Gastroesophageal sphincter (tissue), 3 donors: ENCODE results near the gene SLFN11.

Experiments used
- CTCF ChIP-seq, 4 experiments: fragments of 200-600 bp in 2 of 4; fragments of 450-650 bp in 2 of 4; sonication (generic) in 1 of 4; IDR thresholded peaks; one replicate each; pipeline ENCODE4 v1.5.1; 2017 to 2019; ENCODE audit warnings: antibody characterized with exemption in 4 of 4, mild to moderate bottlenecking in 2 of 4, moderate library complexity in 2 of 4
- EP300 ChIP-seq: sonication (generic); formaldehyde crosslinking; IDR thresholded peaks from one replicate; pipeline ENCODE4 v1.6.1; 2017; ENCODE audit warnings: antibody characterized with exemption, mild to moderate bottlenecking
- POLR2A ChIP-seq, 2 donors: fragments of 450-650 bp; IDR thresholded peaks; one replicate each; pipeline ENCODE4 v1.6.1; 2017; ENCODE audit warnings: antibody characterized with exemption in 2 of 2, mild to moderate bottlenecking in 2 of 2, moderate library complexity in 1 of 2
- POLR2AphosphoS5 ChIP-seq: sonication (generic); formaldehyde crosslinking; IDR thresholded peaks from one replicate; pipeline ENCODE4 v1.6.1; 2017; ENCODE audit warnings: antibody characterized with exemption

- TF ChIP-seq CTCF (IDR thresholded peaks at IDR 0.05) (no peak), EP300 (no peak), POLR2AphosphoS5 (no peak), POLR2A (IDR thresholded peaks at IDR 0.05) (no peak)
Observed at GRCh38 chr17:35312346-35312745, 61.1 kb downstream of the SLFN11 start.
